NT2/D1 (cell line): ENCODE measurements around the gene STOX2.

Experiments
- DNase-seq: peaks from one replicate; pipeline ENCODE4 v3.0.0-alpha.2; 2011; ENCODE audit warnings: low read depth, low spot score
- H3K27me3 ChIP-seq: 2 replicates; pipeline ENCODE4 v1.6.0; 2011; ENCODE audit warnings: mild to moderate bottlenecking; ENCODE audit not compliant: insufficient read length, insufficient read depth
- H3K36me3 ChIP-seq: 2 replicates; pipeline ENCODE4 v1.6.1; 2011; ENCODE audit warnings: mild to moderate bottlenecking, low read length, mixed read lengths; ENCODE audit not compliant: insufficient read depth, insufficient read length
- H3K4me1 ChIP-seq: 2 replicates; pipeline ENCODE4 v1.5.1; 2011; ENCODE audit not compliant: insufficient read depth, insufficient read length
- H3K4me3 ChIP-seq: 2 replicates; pipeline ENCODE4 v1.5.1; 2011; ENCODE audit warnings: low read depth; ENCODE audit not compliant: insufficient read length
- H3K9ac ChIP-seq: 2 replicates; pipeline ENCODE4 v1.6.0; 2011; ENCODE audit warnings: low read depth; ENCODE audit not compliant: insufficient read length
- H3K9me3 ChIP-seq: 2 replicates; pipeline ENCODE4 v1.5.1; 2011; ENCODE audit warnings: mild to moderate bottlenecking, low read length; ENCODE audit not compliant: insufficient read depth
- SUZ12 ChIP-seq: IDR thresholded peaks from 2 replicates; pipeline ENCODE4 v1.6.1; 2011; ENCODE audit not compliant: insufficient read length, insufficient read depth; ENCODE audit errors: extremely low read depth
- YY1 ChIP-seq: IDR thresholded peaks from 2 replicates; pipeline ENCODE4 v1.6.1; 2011; ENCODE audit not compliant: insufficient read length, insufficient read depth
- ZNF274 ChIP-seq: IDR thresholded peaks from 2 replicates; pipeline ENCODE4 v1.6.1; 2011; ENCODE audit warnings: mild to moderate bottlenecking, low read depth, low read length

The STOX2 gene, protein sequence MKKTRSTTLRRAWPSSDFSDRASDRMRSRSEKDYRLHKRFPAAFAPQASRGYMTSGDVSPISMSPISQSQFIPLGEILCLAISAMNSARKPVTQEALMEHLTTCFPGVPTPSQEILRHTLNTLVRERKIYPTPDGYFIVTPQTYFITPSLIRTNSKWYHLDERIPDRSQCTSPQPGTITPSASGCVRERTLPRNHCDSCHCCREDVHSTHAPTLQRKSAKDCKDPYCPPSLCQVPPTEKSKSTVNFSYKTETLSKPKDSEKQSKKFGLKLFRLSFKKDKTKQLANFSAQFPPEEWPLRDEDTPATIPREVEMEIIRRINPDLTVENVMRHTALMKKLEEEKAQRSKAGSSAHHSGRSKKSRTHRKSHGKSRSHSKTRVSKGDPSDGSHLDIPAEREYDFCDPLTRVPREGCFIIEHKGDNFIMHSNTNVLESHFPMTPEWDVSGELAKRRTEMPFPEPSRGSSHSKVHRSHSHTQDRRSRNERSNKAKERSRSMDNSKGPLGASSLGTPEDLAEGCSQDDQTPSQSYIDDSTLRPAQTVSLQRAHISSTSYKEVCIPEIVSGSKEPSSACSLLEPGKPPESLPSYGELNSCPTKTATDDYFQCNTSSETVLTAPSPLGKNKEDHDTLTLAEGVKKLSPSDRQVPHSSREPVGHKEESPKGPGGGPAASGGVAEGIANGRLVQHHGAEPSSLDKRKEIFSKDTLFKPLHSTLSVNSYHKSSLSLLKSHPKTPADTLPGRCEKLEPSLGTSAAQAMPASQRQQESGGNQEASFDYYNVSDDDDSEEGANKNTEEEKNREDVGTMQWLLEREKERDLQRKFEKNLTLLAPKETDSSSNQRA (N-terminal part only)

GRCh38 chr4:183905081-183905592, at the start of gene STOX2:
Gene STOX2 (plus strand): TSS chr4:183905307. CDS start chr4:183906791, 1,484 bp downstream.
- peak within 1 kb of the TSS; percentile 59 for H3K4me3 ChIP-seq
- peak within 1 kb of the TSS; percentile 83 for H3K9ac ChIP-seq
- H3K4me1 ChIP-seq = no peaks in the 10 kb centered on the region
- TF ChIP-seq ZNF274 (no peak), SUZ12 (no peak), YY1 (no peak)
- no peak for DNase-seq
- peaks cover 18% of the 10 kb centered on the region; the same call in 1 of the 2 replicates for H3K9me3 ChIP-seq
- no peaks in the 10 kb centered on the region for H3K36me3 ChIP-seq
- H3K27me3 ChIP-seq = peaks cover 20% of the 10 kb centered on the region

DNA sequence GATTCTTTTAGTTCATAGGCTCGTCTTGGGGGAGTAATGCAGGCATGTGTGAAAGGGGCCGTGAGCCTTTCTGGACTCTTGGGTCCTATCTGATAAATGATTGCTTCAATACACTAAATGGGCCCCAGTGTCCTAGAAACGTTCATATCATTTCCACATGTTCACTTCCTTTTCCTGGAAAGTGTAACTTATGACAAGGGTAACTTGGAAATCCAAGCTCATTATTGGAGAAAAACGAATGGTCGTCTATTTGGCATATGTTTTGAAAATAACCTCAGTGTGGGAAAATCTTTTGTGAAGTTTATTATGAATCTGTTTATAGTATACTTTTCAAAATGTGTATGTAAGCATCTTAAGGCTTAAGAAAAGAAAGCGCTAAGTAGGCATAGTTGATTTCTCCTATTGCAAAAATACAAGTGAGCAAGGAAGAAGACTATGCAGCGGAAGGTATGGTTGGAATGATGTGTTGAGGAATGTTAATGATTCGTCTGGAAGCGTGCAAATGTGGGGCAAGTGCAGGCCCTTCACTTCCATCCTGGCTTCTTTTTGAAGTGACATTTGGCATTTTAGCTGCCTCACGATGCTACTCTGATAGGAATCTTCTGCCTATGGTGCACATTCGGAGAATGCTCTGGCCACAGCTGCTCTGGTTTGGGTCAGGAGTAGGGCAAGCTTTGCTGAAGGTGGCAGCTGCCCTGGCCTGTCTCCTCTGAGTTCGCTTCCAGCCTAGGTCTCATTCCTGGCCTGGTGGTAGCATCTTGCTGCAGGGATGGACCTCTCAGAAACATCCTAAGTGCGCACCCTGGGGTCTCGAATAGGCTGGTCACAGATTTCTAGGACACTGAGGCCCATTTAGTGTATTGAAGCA, 49.5 kb upstream of the STOX2 start:
- H3K4me3 ChIP-seq = no peak overlapping the region
- H3K27me3 ChIP-seq = peaks cover 15% of the 10 kb centered on the region
- DNase-seq = no peak
- H3K9ac ChIP-seq = no peak overlapping the region
- no peaks in the 10 kb centered on the region for H3K4me1 ChIP-seq
- TF ChIP-seq ZNF274 (no peak), YY1 (no peak), SUZ12 (no peak)
- H3K9me3 ChIP-seq = no peaks in the 10 kb centered on the region
- no peaks in the 10 kb centered on the region for H3K36me3 ChIP-seq

DNA sequence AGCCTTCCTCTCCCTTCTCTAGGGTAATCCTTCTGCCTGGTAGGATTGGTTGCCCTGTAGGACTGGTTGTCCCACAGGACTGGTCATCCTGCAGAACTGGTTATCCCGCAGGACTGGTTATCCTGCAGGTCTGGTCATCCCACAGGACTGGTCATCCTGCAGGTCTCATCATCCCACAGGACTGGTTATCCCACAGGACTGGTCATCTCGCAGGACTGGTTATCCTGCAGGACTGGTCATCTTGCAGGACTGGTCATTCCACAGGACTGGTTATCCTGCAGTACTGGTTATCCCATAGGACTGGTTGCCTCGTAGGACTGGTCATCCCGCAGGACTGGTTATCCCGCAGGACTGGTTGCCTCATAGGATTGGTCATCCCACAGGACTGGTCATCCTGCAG, 48.1 kb upstream of the STOX2 start:
- Histone ChIP-seq H3K4me1 (no peaks in the 10 kb centered on the region), H3K9me3 (no peaks in the 10 kb centered on the region), H3K36me3 (no peaks in the 10 kb centered on the region), H3K9ac (no peak overlapping the region), H3K4me3 (no peak overlapping the region), H3K27me3 (peaks cover 8% of the 10 kb centered on the region)
- DNase-seq = no peak
- TF ChIP-seq SUZ12 (no peak), YY1 (no peak)

- H3K4me3 ChIP-seq = no peak overlapping the region
- no peak overlapping the region for H3K9ac ChIP-seq
- H3K9me3 ChIP-seq = no peaks in the 10 kb centered on the region
- no peak for DNase-seq
- H3K4me1 ChIP-seq = no peaks in the 10 kb centered on the region
- peaks cover under 1% of the 10 kb centered on the region for H3K27me3 ChIP-seq
- H3K36me3 ChIP-seq = no peaks in the 10 kb centered on the region
- TF ChIP-seq SUZ12 = no peak
- no peak for TF ChIP-seq YY1
- TF ChIP-seq ZNF274 = no peak
These were observed 47.0 kb upstream of the STOX2 start for GRCh38 chr4:183858011-183858615.

GRCh38 chr4:183860119-183860518, 45.0 kb upstream of the STOX2 start:
- Histone ChIP-seq H3K27me3 (no peaks in the 10 kb centered on the region), H3K9me3 (no peaks in the 10 kb centered on the region), H3K36me3 (no peaks in the 10 kb centered on the region), H3K4me1 (no peaks in the 10 kb centered on the region), H3K9ac (no peak overlapping the region), H3K4me3 (no peak overlapping the region)
- no peak for TF ChIP-seq ZNF274
- TF ChIP-seq YY1 = no peak
- no peak for TF ChIP-seq SUZ12
- DNase-seq = no peak

- no peaks in the 10 kb centered on the region for H3K4me1 ChIP-seq
- no peak overlapping the region for H3K4me3 ChIP-seq
- no peaks in the 10 kb centered on the region for H3K9me3 ChIP-seq
- no peak for DNase-seq
- no peaks in the 10 kb centered on the region for H3K36me3 ChIP-seq
- H3K9ac ChIP-seq = no peak overlapping the region
- H3K27me3 ChIP-seq = no peaks in the 10 kb centered on the region
- TF ChIP-seq SUZ12 (no peak), YY1 (no peak), ZNF274 (no peak)
These were observed 44.4 kb upstream of the STOX2 start for GRCh38 chr4:183860731-183861130.

DNA sequence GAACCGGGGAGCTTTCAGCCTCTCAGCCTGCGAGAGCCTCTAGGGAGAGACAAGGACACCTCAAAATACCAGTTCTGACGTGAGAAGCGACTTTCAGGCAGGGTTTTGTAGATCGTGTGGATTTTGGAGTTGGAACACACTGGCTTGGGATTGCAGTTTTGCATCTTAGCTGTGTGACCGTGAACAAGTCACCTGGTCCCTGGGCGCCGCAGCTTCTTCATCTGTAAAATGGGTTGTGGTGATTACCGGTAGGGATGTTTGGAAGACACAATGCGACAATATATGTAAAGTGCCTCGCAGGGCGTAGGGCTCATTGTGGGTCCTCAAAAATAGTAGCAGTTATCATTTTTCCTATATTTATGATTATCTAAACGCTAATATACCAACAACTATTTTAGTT, 43.7 kb upstream of the STOX2 start:
- DNase-seq = no peak
- no peaks in the 10 kb centered on the region for H3K9me3 ChIP-seq
- no peak for TF ChIP-seq YY1
- no peak for TF ChIP-seq ZNF274
- TF ChIP-seq SUZ12 = no peak
- H3K4me1 ChIP-seq = no peaks in the 10 kb centered on the region
- no peak overlapping the region for H3K4me3 ChIP-seq
- H3K9ac ChIP-seq = no peak overlapping the region
- H3K27me3 ChIP-seq = no peaks in the 10 kb centered on the region
- H3K36me3 ChIP-seq = no peaks in the 10 kb centered on the region
